ENCODE measurements around the gene STMP1. TPM values are rescaled to one million over a fixed set of nuclear protein-coding genes. Genes with fewer than 3 reads are reported as not detected.

The STMP1 gene
- total RNA-seq, 1 donor from 2014 or later = 29.7 TPM

DNA sequence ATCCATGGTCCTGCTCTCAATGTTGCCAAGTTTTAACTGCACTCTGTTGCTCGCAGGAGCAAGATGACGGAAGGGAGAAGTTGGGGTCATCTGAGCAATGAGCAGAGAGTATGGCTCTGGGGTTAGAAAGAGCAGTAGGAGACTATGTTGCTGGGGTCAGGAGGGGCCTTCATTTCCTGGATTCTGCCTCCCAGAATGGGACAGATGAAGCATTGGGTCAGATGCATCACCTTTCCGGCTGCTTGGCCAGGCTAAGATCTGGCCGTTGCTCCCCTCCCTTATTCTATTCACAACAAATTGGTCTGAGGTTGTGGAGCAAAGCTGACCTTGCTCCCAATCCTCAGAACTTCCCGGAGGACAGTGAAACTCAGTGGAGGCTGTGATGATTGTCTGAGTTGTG, 22.4 kb downstream of the STMP1 start:
- H3K4me3 ChIP-seq (ENCODE audit: insufficient read depth, low read depth, low read length) = no peak overlapping the region
- H4K20me1 ChIP-seq (ENCODE audit: insufficient read depth, low read length) = peaks cover 2% of the 10 kb centered on the region
- no peaks in the 10 kb centered on the region for H3K27me3 ChIP-seq (ENCODE audit: insufficient read depth, low read length)
- H3K36me3 ChIP-seq (ENCODE audit: insufficient read depth, low read length) = no peaks in the 10 kb centered on the region
- H3K4me1 Mint-ChIP-seq (ENCODE audit: low read depth, unreplicated experiment) = peaks cover 30% of the 10 kb centered on the region
- peak overlapping the region; percentile 19 for H3K4me2 ChIP-seq (ENCODE audit: low read length)
- TF ChIP-seq CTCF (IDR thresholded peaks at IDR 0.05; ENCODE audit: insufficient read depth, low read depth, low read length) (no peak), EZH2 (IDR thresholded peaks at IDR 0.05; ENCODE audit: insufficient read depth, low read length) (no peak)
- H3K4me3 Mint-ChIP-seq (ENCODE audit: unreplicated experiment) = no peak overlapping the region
- no peak for DNase-seq (ENCODE audit: low read depth)
- H3K9me3 ChIP-seq (ENCODE audit: insufficient read depth, low read depth, low read length) = no peaks in the 10 kb centered on the region
- H3K79me2 ChIP-seq (ENCODE audit: insufficient read depth, low read length) = no peaks in the 10 kb centered on the region
- no peak for FAIRE-seq
- no peaks in the 10 kb centered on the region for H3K9me3 Mint-ChIP-seq (ENCODE audit: unreplicated experiment)
- peaks cover 24% of the 10 kb centered on the region for H3K4me1 ChIP-seq (ENCODE audit: insufficient read depth, low read length)
- H3K27ac ChIP-seq (ENCODE audit: low read depth, low read length) = no peak overlapping the region
- H2AFZ ChIP-seq (ENCODE audit: low read depth, low read length) = no peak overlapping the region
- peak overlapping the region; percentile 88 for H3K27ac Mint-ChIP-seq (ENCODE audit: unreplicated experiment)
- no peak overlapping the region for H3K9ac ChIP-seq (ENCODE audit: low read length)
- H3K27me3 Mint-ChIP-seq (ENCODE audit: low read depth, unreplicated experiment) = no peaks in the 10 kb centered on the region
- H3K36me3 Mint-ChIP-seq (ENCODE audit: low read depth, unreplicated experiment) = peaks cover 12% of the 10 kb centered on the region

- Histone ChIP-seq H3K4me2 (ENCODE audit: low read length) (peak overlapping the region; percentile 16), H3K9me3 (ENCODE audit: insufficient read depth, low read depth, low read length) (no peaks in the 10 kb centered on the region), H3K4me3 (ENCODE audit: insufficient read depth, low read depth, low read length) (no peak overlapping the region), H3K27me3 (ENCODE audit: insufficient read depth, low read length) (no peaks in the 10 kb centered on the region), H3K79me2 (ENCODE audit: insufficient read depth, low read length) (no peaks in the 10 kb centered on the region), H3K4me1 (ENCODE audit: insufficient read depth, low read length) (peaks cover 26% of the 10 kb centered on the region), H2AFZ (ENCODE audit: low read depth, low read length) (no peak overlapping the region), H4K20me1 (ENCODE audit: insufficient read depth, low read length) (no peaks in the 10 kb centered on the region), H3K36me3 (ENCODE audit: insufficient read depth, low read length) (no peaks in the 10 kb centered on the region), H3K9ac (ENCODE audit: low read length) (no peak overlapping the region), H3K27ac (ENCODE audit: low read depth, low read length) (no peak overlapping the region)
- Mint-ChIP-seq H3K27me3 (ENCODE audit: low read depth, unreplicated experiment) (no peaks in the 10 kb centered on the region), H3K4me1 (ENCODE audit: low read depth, unreplicated experiment) (peaks cover 32% of the 10 kb centered on the region), H3K4me3 (ENCODE audit: unreplicated experiment) (no peak overlapping the region), H3K36me3 (ENCODE audit: low read depth, unreplicated experiment) (peaks cover 15% of the 10 kb centered on the region), H3K27ac (ENCODE audit: unreplicated experiment) (peak overlapping the region; percentile 94), H3K9me3 (ENCODE audit: unreplicated experiment) (no peaks in the 10 kb centered on the region)
- no peak for FAIRE-seq
- TF ChIP-seq EZH2 (IDR thresholded peaks at IDR 0.05; ENCODE audit: insufficient read depth, low read length) (no peak), CTCF (IDR thresholded peaks at IDR 0.05; ENCODE audit: insufficient read depth, low read depth, low read length) (no peak)
- DNase-seq (ENCODE audit: low read depth) = peak; percentile 31
Measured at GRCh38 chr7:135685306-135686084, 23.2 kb downstream of the STMP1 start.

DNA sequence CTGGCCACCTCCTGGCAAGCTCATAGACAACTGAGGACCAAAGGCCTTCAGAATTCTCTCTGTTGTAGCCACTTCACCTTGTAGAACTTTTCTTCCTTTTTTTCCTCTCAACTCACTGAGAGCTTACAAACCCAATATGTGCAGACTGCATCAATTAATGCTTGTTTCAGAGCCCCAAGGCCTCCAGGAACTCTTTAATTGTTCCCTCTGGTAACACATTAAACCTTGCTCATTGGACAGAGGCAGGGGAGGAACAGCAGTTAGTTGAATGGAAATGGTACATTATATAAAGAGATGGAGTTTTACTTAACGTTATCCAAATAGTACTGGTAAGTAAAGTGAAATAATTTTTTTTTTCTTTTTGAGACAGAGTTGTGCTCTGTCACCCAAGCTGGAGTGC, 25.2 kb downstream of the STMP1 start:
- FAIRE-seq (no peak), DNase-seq (ENCODE audit: low read depth) (no peak)
- peaks cover 48% of the 10 kb centered on the region for H3K4me1 Mint-ChIP-seq (ENCODE audit: low read depth, unreplicated experiment)
- no peak overlapping the region for H2AFZ ChIP-seq (ENCODE audit: low read depth, low read length)
- no peaks in the 10 kb centered on the region for H3K79me2 ChIP-seq (ENCODE audit: insufficient read depth, low read length)
- no peak overlapping the region for H3K4me2 ChIP-seq (ENCODE audit: low read length)
- H3K9ac ChIP-seq (ENCODE audit: low read length) = no peak overlapping the region
- no peaks in the 10 kb centered on the region for H3K36me3 ChIP-seq (ENCODE audit: insufficient read depth, low read length)
- no peak overlapping the region for H3K4me3 Mint-ChIP-seq (ENCODE audit: unreplicated experiment)
- H3K9me3 Mint-ChIP-seq (ENCODE audit: unreplicated experiment) = no peaks in the 10 kb centered on the region
- no peaks in the 10 kb centered on the region for H3K27me3 Mint-ChIP-seq (ENCODE audit: low read depth, unreplicated experiment)
- no peak overlapping the region for H3K4me3 ChIP-seq (ENCODE audit: insufficient read depth, low read depth, low read length)
- H4K20me1 ChIP-seq (ENCODE audit: insufficient read depth, low read length) = no peaks in the 10 kb centered on the region
- no peak overlapping the region for H3K27ac Mint-ChIP-seq (ENCODE audit: unreplicated experiment)
- no peak overlapping the region for H3K27ac ChIP-seq (ENCODE audit: low read depth, low read length)
- H3K9me3 ChIP-seq (ENCODE audit: insufficient read depth, low read depth, low read length) = no peaks in the 10 kb centered on the region
- no peak for TF ChIP-seq EZH2 (IDR thresholded peaks at IDR 0.05; ENCODE audit: insufficient read depth, low read length)
- TF ChIP-seq CTCF (IDR thresholded peaks at IDR 0.05; ENCODE audit: insufficient read depth, low read depth, low read length) = no peak
- H3K27me3 ChIP-seq (ENCODE audit: insufficient read depth, low read length) = no peaks in the 10 kb centered on the region
- peaks cover 12% of the 10 kb centered on the region for H3K36me3 Mint-ChIP-seq (ENCODE audit: low read depth, unreplicated experiment)
- peaks cover 35% of the 10 kb centered on the region for H3K4me1 ChIP-seq (ENCODE audit: insufficient read depth, low read length)

Measured in astrocyte (in vitro differentiated cells and primary cell).